NCI-H748 treated with DMSO at 0.1 percent for 48 hours (cell line): ENCODE measurements around the gene SETBP1.

ENCODE experiments used
- DNase-seq: peaks from one replicate; lab custom pipeline; 2025; lab: John Stamatoyannopoulos, UW

SETBP1 gene

GRCh38 chr18:45069546-45069945 lies 388.9 kb downstream of the SETBP1 start:
- no peak for DNase-seq

- no peak for DNase-seq
Measured at GRCh38 chr18:45071956-45072355, 391.3 kb downstream of the SETBP1 start.

GRCh38 chr18:45073556-45073955 lies 392.9 kb downstream of the SETBP1 start:
- DNase-seq = no peak

- no peak for DNase-seq
Measured at GRCh38 chr18:45081566-45082181, 401.0 kb downstream of the SETBP1 start.

- no peak for DNase-seq
Measured at GRCh38 chr18:45083226-45083855, 402.7 kb downstream of the SETBP1 start.

- no peak for DNase-seq
Measured at GRCh38 chr18:45084206-45084605, 403.5 kb downstream of the SETBP1 start.

GRCh38 chr18:45085916-45086624 lies 405.4 kb downstream of the SETBP1 start:
- no peak for DNase-seq

- DNase-seq = no peak
Measured at GRCh38 chr18:45086777-45087176, 406.1 kb downstream of the SETBP1 start.

- DNase-seq = no peak
Measured at GRCh38 chr18:45090526-45091140, 409.9 kb downstream of the SETBP1 start.

- DNase-seq = no peak
Measured at GRCh38 chr18:45100321-45101105, 419.8 kb downstream of the SETBP1 start.

GRCh38 chr18:45102126-45102525 lies 421.4 kb downstream of the SETBP1 start:
- no peak for DNase-seq

- DNase-seq = no peak
Measured at GRCh38 chr18:45102863-45103262, 422.2 kb downstream of the SETBP1 start.

GRCh38 chr18:45103319-45104048 lies 422.8 kb downstream of the SETBP1 start:
- DNase-seq = no peak

- DNase-seq = no peak
Measured at GRCh38 chr18:45104049-45104395, 423.3 kb downstream of the SETBP1 start.

GRCh38 chr18:45106331-45106774 lies 425.7 kb downstream of the SETBP1 start:
- no peak for DNase-seq

- DNase-seq = no peak
Measured at GRCh38 chr18:45107425-45107824, 426.7 kb downstream of the SETBP1 start.

- DNase-seq = no peak
Measured at GRCh38 chr18:45108754-45109153, 428.1 kb downstream of the SETBP1 start.

- DNase-seq = no peak
Measured at GRCh38 chr18:45109271-45109670, 428.6 kb downstream of the SETBP1 start.

GRCh38 chr18:45109706-45110105 lies 429.0 kb downstream of the SETBP1 start:
- no peak for DNase-seq

- no peak for DNase-seq
Measured at GRCh38 chr18:45110577-45111501, 430.2 kb downstream of the SETBP1 start.
